Fibroblast of pulmonary artery (primary cell): Measurements from ENCODE around the gene DLX2.

Experiments used
- DNase-seq: peaks from one replicate; pipeline ENCODE4 v3.0.0-alpha.2; 2010; ENCODE audit warnings: low read depth
- H3K4me3 ChIP-seq: replicated peaks from 2 replicates; pipeline ENCODE4 v1.5.1; 2011; ENCODE audit warnings: low read depth, mild to moderate bottlenecking, control low read depth, low read length, moderate library complexity
- CTCF ChIP-seq: IDR thresholded peaks from 2 replicates; pipeline ENCODE4 v1.5.1; 2011; ENCODE audit warnings: mild to moderate bottlenecking, control low read depth, low read length, inconsistent platforms; ENCODE audit errors: missing control alignments

DLX2 gene

GRCh38 chr2:172052000-172052983, 50.4 kb downstream of the DLX2 start:
- peak; percentile 47 for DNase-seq
- TF ChIP-seq CTCF = no peak
- no peak overlapping the region for H3K4me3 ChIP-seq

GRCh38 chr2:172050479-172051125, 52.1 kb downstream of the DLX2 start:
- no peak overlapping the region for H3K4me3 ChIP-seq
- no peak for TF ChIP-seq CTCF
- DNase-seq = no peak

GRCh38 chr2:172049567-172050120, 53.1 kb downstream of the DLX2 start:
- H3K4me3 ChIP-seq = no peak overlapping the region
- DNase-seq = no peak
- no peak for TF ChIP-seq CTCF
